Fibroblast of skin of right biceps (primary cell): Measurements from ENCODE around the gene P2RY2.

Experiments used
- DNase-seq: peaks from one replicate; pipeline ENCODE4 v3.0.0-alpha.2; 2013

The P2RY2 gene

GRCh38 chr11:73218106-73218829, at the start of gene P2RY2:
TSS of gene P2RY2 (plus strand) at chr11:73218281. CDS start at chr11:73234160, 15,879 bp downstream.
- DNase-seq: peak; percentile 5

GRCh38 chr11:73168925-73169579, 49.0 kb upstream of the P2RY2 start:
- DNase-seq: no peak

- no peak for DNase-seq
Observed at GRCh38 chr11:73170140-73170539, 47.9 kb upstream of the P2RY2 start.

- DNase-seq: no peak
Observed at GRCh38 chr11:73171436-73172161, 46.5 kb upstream of the P2RY2 start.

DNA sequence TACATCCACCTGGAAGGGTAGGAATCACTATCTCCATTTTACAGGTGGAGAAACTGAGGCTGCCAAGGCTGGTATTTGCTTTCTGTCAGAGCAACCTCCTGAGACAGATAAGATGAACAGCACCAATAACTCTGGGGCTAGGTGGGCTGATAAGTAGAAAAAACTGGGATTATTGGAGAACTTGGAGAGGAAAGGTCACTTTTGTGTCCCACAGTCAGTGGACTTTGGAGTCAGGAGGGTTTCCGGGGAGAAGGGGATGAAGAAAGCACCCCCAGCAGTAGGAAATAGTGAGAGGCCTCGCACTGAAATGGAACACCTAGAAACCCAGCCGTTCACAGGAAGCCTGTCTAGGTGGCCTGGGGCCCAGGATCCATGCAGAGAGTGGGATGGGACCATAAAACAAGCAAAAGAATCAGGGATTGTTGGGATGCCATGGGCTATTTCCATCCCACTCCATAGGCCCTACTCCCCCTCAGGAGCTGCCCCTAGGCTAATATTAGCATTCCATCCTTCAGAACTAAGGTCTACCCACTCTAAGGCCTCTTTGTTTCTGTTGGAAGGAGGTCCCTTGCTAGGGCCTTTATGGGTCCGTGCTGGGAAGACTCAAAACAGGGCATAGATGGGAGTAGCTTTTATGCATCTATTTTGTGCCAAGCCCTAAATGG, 45.0 kb upstream of the P2RY2 start:
- no peak for DNase-seq

- DNase-seq: no peak
Observed at GRCh38 chr11:73173755-73174494, 44.2 kb upstream of the P2RY2 start.

GRCh38 chr11:73174495-73174791, 43.6 kb upstream of the P2RY2 start:
- DNase-seq: no peak

GRCh38 chr11:73175551-73176144, 42.4 kb upstream of the P2RY2 start:
- DNase-seq: no peak

- no peak for DNase-seq
Observed at GRCh38 chr11:73176145-73176873, 41.8 kb upstream of the P2RY2 start.

GRCh38 chr11:73176874-73177155, 41.3 kb upstream of the P2RY2 start:
- DNase-seq: no peak

DNA sequence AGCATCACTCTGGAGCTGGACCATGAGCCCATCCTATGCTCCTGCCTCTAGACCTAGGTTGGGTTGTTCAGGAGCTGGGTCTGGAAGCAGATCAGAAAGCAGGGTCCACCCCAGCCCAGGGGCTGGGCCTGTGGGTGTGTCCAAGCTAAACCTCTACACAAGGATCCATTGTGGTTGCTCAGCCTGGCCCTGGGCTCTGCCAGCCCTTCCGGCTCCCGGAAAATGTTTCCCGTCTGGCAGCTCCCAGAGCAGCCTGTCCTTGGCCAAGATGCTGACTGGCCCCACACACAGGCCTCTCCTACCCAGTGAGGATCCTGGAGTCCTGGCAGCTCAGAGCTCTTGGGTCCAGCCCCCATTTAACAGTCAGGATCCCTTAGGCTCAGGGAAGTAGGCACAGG, 40.7 kb upstream of the P2RY2 start:
- DNase-seq: no peak

GRCh38 chr11:73177778-73178539, 40.1 kb upstream of the P2RY2 start:
- peak; percentile 78 for DNase-seq

DNA sequence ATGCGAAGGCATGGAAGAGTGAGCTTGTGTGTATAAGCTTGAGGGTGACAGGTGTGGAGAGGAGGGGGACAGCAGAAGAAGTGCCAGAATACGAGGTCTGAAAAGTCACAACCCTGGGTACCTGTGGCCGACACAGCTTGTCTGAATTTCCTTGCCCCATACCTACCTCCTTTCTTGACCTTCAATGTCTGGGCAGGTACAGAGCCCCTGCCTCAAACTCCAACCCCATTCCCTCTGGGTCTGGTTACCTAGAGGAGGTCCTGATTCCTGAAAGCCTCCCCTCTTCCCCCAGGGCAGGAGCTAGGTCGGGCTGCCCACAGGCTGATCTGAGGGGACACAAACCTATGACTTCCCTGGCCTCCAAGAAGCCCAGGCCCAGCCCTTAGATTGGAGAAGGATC, 39.4 kb upstream of the P2RY2 start:
- DNase-seq: no peak

DNA sequence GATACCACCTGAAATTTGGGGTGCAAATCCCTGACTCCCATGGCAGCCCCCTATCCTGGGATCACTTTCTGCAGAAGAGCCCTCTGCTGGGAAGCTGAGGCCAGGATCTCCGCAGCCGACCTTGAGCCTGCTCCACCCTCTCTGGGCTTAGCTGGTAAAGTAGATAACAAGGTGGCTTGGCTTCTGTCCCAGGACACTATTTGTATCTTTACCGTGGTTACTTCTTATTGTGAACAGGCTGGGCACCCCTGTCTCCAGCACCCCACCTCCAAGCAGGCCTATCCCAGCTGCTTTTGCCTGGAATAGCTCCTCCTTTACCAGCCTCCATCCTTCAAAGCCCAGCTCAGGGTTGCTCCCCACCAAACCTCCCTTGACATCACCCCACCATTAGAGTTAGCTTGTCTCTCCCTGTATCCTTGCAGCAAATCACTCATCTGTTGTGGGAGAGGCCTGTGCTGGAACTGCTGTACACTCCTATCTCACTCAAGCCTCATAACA, 35.2 kb upstream of the P2RY2 start:
- no peak for DNase-seq

DNA sequence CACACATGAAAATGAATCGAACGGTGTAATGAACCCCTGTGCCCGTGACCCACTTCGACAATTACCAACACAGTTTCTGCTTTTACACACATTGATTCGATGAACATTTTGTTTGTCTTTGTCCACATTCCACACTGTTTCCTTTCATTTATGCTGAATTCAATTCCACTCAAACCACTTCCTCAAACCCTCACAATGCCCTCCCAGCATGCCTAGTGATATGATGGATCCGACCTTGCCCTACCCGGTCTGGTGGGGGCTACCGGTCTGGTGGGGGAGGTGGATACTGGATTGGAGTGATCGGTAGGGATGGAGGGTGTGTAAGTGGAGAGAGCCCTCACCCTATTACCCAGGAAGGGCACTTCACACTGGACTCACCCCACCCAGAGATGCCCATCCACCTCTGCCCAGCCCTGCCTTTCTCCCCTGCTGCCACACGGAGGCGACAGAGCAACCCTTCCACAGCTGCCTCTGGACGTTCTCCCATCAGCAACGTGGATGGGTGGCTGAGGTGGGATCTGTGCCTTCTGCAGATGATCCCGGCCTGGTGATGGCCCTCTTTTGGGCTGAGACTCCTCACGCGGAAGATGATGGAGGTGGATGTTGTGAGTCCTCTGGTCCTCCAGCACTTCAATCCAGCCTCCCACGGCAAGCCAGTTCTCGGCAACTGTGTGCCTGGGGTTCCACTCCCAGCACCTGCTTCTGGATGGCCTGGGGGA, 33.0 kb upstream of the P2RY2 start:
- peak; percentile 47 for DNase-seq

DNA sequence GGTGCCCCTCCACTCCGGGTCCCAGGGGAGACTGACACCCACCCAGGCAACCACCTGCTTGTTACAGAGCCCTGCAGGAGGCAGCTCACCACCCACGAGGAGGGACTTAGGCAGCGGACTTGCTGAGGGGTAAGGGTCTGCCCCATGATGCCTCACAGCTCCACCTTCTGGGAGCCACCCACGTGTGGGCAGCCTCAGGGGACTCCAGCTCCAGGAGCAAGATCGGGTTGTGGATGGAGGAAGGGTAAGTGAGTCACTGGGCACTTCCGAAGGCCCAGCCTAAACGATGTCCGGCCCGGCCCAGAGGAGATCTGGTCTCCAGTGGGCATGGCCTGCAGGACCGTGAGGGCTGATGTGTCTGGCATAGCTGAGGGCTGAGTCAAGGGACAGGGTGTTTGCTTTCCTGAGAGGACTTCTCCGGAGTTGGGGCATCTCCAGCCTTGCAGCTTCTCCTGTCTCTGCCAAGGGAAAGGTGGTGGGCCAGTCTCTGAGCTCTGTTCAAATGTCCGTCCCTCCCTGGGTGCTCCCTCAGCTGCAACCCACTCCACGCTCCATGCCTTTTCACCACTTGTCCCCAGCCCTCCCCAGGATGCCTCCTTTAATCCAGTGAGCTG, 32.3 kb upstream of the P2RY2 start:
- DNase-seq: peak; percentile 32

DNA sequence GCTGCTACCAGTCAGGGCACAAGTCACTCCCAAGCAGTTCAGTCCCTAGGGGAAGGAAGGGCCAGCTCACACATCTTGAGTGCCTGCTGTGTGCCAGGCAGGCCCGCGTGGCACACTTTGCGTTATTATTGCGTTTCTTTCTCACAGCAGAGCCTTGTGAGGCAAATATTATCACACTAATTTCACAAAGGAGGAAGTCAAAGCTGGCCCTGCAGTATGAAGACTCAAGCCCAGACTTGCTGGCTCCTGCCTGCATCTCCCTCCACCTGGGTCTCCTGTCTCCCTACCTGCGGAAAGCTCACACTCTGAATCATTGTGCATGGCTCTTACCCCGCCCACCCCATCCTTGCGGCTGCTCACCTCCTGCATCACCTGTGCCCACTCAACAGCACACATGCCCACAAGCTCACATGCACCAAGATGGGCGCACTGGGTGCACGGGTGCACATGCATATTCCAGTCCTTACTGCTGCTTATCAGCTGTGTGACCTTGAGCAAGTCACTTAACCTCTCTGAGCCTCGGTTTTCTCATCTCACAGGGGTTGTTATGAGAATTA, 31.7 kb upstream of the P2RY2 start:
- no peak for DNase-seq

- no peak for DNase-seq
Observed at GRCh38 chr11:73186886-73187285, 31.2 kb upstream of the P2RY2 start.

- no peak for DNase-seq
Observed at GRCh38 chr11:73187854-73188253, 30.2 kb upstream of the P2RY2 start.

- DNase-seq: no peak
Observed at GRCh38 chr11:73188301-73188700, 29.8 kb upstream of the P2RY2 start.
